GM20431 (cell line): ENCODE results near the gene UAP1.
"Not testable (repeated sequence)": the region's sequence is repeated elsewhere in the genome, so short reads cannot be mapped to it uniquely, and the experiment has no call there.

Experiments
- in situ Hi-C: fragments of 300-500 bp; cut with MseI, MboI; formaldehyde crosslinking; loops from one replicate; pipeline ENCODE4 v1.15.0; 2020; ENCODE audit warnings: low sequenced_read_pairs; ENCODE audit not compliant: unreplicated experiment

Gene UAP1

DNA sequence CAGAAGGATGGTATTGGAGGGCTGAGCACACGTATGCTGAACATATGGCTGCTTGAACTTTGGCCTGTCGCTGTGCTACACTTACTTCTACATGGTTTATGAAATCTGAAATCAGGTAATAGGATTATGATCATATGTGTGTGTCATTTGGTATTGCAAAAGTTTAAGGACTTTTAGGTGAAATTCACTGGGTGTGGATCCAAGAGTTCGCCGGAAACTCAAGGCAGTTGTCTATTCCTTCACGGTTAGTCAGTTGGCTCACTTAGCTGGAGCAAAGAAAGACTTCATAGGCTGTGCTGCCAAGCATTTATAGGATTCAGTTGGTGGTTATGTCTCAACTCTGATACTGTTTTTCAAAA lies 927 bp downstream of the UAP1 start:
- in situ Hi-C loops, result no loop called here

DNA sequence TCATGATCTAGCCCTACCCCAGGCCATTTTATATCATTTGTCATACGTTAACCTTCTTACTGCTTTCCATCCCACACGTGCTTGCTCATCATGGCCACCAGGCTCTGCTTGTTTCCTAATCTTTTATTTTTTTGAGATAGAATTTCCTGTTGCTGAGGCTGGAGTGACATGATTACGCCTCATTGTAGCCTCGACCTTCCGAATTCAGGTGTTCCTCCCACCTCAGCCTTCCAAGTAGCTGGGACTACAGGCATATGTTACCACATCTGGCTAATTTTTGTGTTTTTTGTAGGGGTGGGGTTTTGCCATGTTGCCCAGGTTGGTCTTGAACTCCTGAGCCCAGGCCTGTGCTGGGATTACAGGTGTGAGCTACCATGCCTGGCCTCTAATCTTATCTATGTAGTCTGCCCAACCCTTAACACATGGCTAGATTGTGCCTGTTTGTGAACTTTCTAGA lies 3.3 kb downstream of the UAP1 start:
- in situ Hi-C loops, result no loop called here

GRCh38 chr1:162565460-162565859 lies 3.9 kb downstream of the UAP1 start:
- in situ Hi-C loops, result no loop called here

GRCh38 chr1:162566870-162567269 lies 5.3 kb downstream of the UAP1 start:
- in situ Hi-C loops, result no loop called here

DNA sequence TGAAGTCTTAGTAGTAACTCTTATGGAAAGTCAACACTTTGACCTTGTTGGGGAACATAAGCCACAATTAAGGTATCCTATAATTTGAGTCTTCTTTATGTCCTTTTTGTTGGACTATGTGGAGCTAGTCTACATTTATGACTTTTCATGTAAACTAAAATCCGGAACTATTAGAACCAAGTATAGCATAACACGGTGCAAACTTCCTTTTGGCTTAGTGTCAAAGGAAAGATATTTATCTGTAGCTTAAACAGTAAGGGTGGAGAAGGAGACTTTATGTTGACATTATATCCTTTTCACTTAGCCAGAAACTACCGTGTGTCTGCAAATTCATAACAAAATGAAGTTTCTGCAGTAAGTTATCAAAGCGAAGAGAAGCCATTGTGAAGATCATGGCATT lies 7.3 kb downstream of the UAP1 start:
- in situ Hi-C loops, result no loop called here

- in situ Hi-C loops, result no loop called here
Observed at GRCh38 chr1:162570718-162571117, 9.2 kb downstream of the UAP1 start.

DNA sequence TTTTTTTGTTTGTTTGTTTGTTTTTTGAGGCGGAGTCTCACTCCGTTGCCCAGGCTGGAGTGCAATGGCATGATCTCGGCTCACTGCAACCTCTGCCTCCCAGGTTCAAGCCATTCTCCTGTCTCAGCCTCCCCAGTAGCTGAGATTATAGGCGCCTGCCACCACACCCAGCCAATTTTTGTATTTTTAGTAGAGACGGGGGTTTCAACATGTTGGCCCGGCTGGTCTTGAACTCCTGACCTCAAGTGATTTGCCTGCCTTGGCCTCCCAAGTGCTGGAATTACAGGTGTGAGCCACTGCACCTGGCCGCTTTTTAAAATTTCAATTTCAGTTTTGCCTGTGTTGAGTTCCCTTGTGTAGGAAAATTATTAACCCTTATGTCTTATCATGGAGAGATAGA lies 9.6 kb downstream of the UAP1 start:
- in situ Hi-C loops, result not testable (repeated sequence)

DNA sequence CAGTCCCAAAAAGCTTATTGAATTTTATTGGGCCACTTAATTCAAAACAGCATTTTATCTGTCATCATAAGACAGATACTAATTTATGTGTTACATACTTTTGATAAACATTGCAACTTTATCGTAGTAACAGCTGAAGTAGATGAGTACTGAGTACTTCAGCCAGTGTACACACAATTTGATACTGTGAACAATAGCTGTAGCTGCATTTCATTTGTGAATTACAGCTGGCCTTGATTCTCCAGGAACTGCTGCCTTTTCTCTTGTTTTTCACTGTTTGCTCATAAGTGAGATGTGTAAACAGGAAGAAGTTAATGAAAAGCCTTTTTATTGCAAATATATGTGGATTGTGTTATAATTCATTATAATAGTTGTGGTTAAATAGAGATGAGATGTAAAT lies 10.2 kb downstream of the UAP1 start:
- in situ Hi-C loops, result no loop called here

- in situ Hi-C loops, result no loop called here
Observed at GRCh38 chr1:162573136-162573535, 11.6 kb downstream of the UAP1 start.

GRCh38 chr1:162578071-162578700 lies 16.7 kb downstream of the UAP1 start:
- in situ Hi-C loops, result no loop called here

DNA sequence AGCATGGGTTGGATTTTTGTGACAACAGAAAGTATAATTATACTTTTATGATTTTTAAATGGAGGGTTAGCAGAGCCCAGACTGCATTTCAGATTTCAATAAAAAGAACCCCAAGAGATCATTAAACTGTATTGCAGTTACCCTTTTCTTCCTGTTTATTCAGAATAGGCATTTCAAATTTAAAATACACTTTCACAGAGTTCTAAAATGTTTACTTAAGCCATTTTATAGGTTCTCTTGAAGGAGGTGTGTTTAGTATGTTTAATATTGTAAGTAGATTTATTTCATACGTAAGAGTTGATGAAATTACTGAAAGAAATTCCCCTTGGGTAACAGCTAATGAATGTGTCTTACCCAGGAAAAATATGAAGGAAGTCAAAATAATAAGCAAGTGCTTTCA lies 17.4 kb downstream of the UAP1 start:
- in situ Hi-C loops, result no loop called here

- in situ Hi-C loops, result no loop called here
Observed at GRCh38 chr1:162580308-162580707, 18.8 kb downstream of the UAP1 start.

DNA sequence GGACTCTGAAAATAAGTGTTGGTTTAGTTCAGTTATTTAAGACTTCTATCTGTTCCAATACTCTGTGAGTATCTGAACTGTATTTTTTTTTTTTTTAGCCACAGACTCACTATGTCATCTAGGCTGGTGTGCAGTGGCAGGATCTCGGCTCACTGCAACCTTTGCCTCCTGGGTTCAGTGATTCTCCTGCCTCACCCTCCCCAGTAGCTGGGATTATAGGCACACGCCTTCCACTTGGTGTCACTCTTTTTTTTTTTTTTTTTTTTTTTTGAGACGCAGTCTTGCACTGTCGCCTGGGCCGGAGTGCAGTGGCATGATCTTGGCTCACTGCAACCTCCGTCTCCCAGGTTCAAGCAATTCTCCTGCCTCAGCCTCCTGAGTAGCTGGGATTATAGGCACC lies 21.4 kb downstream of the UAP1 start:
- in situ Hi-C loops, result not testable (repeated sequence)

GRCh38 chr1:162585101-162585500 lies 23.6 kb downstream of the UAP1 start:
- in situ Hi-C loops, result not testable (repeated sequence)

DNA sequence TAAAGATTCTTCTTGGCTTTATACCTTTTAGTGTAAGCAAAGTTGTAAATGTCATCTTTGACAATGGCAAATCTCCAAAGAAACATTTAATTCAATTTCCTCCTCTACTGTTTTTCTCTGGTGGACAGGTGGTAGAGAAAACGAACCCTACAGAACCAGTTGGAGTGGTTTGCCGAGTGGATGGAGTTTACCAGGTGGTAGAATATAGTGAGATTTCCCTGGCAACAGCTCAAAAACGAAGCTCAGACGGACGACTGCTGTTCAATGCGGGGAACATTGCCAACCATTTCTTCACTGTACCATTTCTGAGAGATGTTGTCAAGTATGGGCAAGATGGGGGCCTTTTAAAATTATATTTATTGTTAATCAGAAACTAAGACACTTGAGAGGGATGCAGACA lies 25.8 kb downstream of the UAP1 start:
- in situ Hi-C loops, result no loop called here

GRCh38 chr1:162587761-162588260 lies 26.3 kb downstream of the UAP1 start:
- in situ Hi-C loops, result no loop called here

- in situ Hi-C loops, result no loop called here
Observed at GRCh38 chr1:162590101-162590500, 28.6 kb downstream of the UAP1 start.

DNA sequence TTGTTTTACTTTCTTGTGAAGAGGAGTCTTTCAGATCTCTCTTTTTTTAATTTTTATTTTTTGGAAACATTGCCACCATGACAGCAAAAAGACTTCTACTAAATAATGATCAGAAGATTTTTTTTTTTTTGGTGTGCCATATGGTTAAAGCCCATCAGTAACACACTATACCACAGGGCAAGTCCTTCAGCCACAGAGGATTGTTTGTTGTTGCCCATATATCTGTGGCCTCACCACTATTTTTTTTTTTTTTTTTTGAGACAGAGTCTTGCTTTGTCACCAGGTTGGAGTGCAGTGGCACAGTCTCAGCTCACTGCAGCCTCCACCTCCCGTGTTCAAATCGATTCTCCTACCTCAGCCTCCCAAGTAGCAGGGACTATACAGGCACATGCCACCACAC lies 29.2 kb downstream of the UAP1 start:
- in situ Hi-C loops, result no loop called here

DNA sequence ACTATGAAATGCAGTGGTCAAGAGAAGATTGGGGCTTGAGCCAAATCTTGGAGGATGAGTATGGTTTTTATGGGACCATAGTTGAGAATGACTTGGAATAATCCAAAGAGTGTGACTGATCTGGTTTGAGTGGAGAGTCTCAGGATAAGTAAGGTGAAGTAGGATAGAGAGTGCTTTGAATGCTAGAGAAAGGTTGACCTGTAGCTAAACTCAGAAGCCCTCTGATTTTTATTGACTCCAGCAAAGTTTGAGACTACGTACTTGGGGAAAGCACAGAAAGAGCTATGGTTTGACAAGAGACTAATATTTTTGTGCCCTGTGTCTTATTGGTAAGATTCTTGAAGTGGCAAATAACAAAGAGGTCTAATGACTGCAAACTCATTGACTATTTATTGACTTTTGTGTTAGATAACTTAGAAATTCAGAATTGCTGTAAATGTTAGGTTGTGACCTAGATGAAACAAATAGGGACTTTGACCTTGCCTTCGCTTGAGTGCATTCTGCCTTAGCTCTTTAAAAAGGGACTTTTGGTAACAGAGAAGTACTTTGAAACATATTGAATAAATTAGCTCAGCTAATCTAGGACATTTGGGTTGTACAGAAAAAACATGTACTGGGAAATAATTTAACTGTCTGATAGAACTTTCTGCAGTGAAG lies 35.1 kb downstream of the UAP1 start:
- in situ Hi-C loops, result no loop called here

DNA sequence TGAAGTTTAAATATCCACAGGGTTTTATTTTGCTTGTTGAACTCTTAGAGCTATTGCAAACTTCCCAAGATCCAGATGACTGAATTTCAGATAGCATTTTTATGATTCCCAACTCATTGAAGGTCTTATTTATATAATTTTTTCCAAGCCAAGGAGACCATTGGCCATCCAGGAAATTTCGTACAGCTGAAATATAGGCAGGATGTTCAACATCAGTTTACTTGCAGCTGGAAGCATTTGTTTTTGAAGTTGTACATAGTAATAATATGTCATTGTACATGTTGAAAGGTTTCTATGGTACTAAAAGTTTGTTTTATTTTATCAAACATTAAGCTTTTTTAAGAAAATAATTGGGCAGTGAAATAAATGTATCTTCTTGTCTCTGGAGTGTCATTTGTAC lies 37.9 kb downstream of the UAP1 start:
- in situ Hi-C loops, result no loop called here

DNA sequence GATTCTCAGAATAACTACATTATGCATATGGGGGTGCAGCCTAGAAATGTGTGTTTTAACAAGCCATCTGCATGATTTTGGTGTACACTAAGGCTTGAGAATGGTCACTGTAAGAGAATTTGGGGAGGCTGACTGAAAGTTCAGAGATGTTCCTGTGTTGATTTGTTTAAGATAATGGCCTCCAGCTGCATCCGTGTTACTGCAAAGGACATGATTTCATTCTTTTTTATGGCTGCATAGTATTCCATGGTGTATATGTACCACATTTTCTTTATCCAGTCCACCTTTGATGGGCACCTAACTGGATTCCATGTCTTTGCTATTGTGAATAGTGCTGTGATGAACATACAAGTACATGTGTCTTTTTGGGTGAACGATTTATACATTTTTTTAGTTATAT lies 41.6 kb downstream of the UAP1 start:
- in situ Hi-C loops, result loop anchor here (25.0 kb wide), 1 partner anchor 709 kb away; the partner anchor contains the start of gene NUF2
